Measurements from ENCODE around the gene TMEM131. TPM values are rescaled to one million over a fixed set of nuclear protein-coding genes. Genes with fewer than 3 reads are reported as not detected.

TMEM131 gene
- total RNA-seq, 1 experiment from 2014 or later = 29.2 TPM

DNA sequence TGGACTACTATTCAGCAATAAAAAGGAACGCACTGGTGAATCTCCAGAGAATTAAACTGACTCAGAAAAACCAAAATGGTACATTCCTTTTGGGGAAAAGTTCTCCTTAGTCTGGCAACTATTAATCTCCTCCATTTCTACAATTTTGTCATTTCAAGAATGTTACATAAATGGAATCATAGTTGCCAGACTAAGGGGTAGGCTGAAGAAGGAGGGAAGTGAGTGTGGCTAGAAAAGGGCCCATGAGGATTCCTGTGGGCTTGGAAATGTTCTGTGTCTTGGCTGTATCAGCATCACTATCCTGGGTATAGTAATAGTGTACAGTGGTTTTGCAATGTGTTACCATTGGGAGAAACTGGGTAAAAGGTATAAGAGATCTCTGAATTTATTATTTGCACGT is 209.9 kb downstream of the TMEM131 start:
- H3K4me3 Mint-ChIP-seq (ENCODE audit: low read depth, unreplicated experiment) = no peak overlapping the region
- TF ChIP-seq, protein P1, sequence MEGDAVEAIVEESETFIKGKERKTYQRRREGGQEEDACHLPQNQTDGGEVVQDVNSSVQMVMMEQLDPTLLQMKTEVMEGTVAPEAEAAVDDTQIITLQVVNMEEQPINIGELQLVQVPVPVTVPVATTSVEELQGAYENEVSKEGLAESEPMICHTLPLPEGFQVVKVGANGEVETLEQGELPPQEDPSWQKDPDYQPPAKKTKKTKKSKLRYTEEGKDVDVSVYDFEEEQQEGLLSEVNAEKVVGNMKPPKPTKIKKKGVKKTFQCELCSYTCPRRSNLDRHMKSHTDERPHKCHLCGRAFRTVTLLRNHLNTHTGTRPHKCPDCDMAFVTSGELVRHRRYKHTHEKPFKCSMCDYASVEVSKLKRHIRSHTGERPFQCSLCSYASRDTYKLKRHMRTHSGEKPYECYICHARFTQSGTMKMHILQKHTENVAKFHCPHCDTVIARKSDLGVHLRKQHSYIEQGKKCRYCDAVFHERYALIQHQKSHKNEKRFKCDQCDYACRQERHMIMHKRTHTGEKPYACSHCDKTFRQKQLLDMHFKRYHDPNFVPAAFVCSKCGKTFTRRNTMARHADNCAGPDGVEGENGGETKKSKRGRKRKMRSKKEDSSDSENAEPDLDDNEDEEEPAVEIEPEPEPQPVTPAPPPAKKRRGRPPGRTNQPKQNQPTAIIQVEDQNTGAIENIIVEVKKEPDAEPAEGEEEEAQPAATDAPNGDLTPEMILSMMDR (IDR thresholded peaks at IDR 0.05; ENCODE audit: unreplicated experiment) = no peak
- H3K27ac Mint-ChIP-seq (ENCODE audit: unreplicated experiment) = no peak overlapping the region
- intact Hi-C loops (cut with micrococcal nuclease; ENCODE audit: unreplicated experiment) = no loop called here
- DNase-seq = no peak
- no peaks in the 10 kb centered on the region for H3K9me3 Mint-ChIP-seq (ENCODE audit: low read depth, unreplicated experiment)
- H3K27me3 Mint-ChIP-seq (ENCODE audit: unreplicated experiment) = no peaks in the 10 kb centered on the region
- H3K4me1 Mint-ChIP-seq (ENCODE audit: low read depth, unreplicated experiment) = no peaks in the 10 kb centered on the region
- no peaks in the 10 kb centered on the region for H3K36me3 Mint-ChIP-seq (ENCODE audit: insufficient read depth, unreplicated experiment)
- BruUV-seq (replicated peaks) = no TSS peak
- CTCF ChIA-PET = no interaction called here

DNA sequence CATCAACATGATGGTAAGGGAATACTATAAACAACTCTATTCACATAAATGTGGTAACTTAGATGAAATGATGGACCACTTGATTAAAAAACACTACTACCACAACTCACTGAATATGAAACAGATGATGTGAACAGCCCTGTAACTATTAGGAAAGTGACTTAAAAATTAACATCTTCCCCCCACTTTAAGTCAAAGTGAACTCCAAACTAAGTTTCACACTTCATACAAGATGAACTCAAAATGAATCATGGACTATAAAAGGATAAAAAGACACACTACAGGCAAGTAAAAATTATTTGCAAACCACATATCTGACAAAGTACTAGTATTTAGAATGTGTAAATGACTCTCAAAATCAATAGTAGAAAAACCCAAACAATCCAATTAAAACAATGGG is 210.8 kb downstream of the TMEM131 start:
- H3K9me3 Mint-ChIP-seq (ENCODE audit: low read depth, unreplicated experiment) = no peaks in the 10 kb centered on the region
- H3K4me1 Mint-ChIP-seq (ENCODE audit: low read depth, unreplicated experiment) = no peaks in the 10 kb centered on the region
- H3K27me3 Mint-ChIP-seq (ENCODE audit: unreplicated experiment) = no peaks in the 10 kb centered on the region
- TF ChIP-seq, protein P1 (IDR thresholded peaks at IDR 0.05; ENCODE audit: unreplicated experiment) = no peak
- no peak overlapping the region for H3K4me3 Mint-ChIP-seq (ENCODE audit: low read depth, unreplicated experiment)
- no TSS peak for BruUV-seq (replicated peaks)
- CTCF ChIA-PET = no interaction called here
- H3K36me3 Mint-ChIP-seq (ENCODE audit: insufficient read depth, unreplicated experiment) = no peaks in the 10 kb centered on the region
- intact Hi-C loops (cut with micrococcal nuclease; ENCODE audit: unreplicated experiment) = no loop called here
- DNase-seq = no peak
- no peak overlapping the region for H3K27ac Mint-ChIP-seq (ENCODE audit: unreplicated experiment)

DNA sequence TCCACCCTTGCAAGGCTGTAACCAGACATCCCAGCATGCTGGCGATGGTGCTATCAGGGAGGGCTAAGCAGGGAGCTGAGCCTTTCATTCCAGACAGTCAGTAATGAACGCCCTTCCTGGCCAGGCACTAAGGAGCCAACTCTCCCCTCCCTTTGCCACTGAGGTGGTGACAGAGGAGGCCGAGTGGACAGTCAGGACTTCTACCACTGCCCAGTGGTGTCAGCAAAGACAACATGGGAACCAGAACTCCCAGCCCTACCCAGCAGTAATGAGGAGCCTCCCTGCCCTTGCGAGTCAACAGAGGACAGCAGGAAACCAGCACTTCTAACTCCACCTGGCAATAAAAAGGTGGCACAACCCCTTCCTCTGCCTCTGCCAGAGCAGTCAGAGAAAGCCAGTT is 213.8 kb downstream of the TMEM131 start:
- TF ChIP-seq, protein P1 (IDR thresholded peaks at IDR 0.05; ENCODE audit: unreplicated experiment) = no peak
- DNase-seq = no peak
- H3K27ac Mint-ChIP-seq (ENCODE audit: unreplicated experiment) = no peak overlapping the region
- no peak overlapping the region for H3K4me3 Mint-ChIP-seq (ENCODE audit: low read depth, unreplicated experiment)
- H3K4me1 Mint-ChIP-seq (ENCODE audit: low read depth, unreplicated experiment) = no peaks in the 10 kb centered on the region
- no TSS peak for BruUV-seq (replicated peaks)
- H3K36me3 Mint-ChIP-seq (ENCODE audit: insufficient read depth, unreplicated experiment) = peaks cover 5% of the 10 kb centered on the region
- no peaks in the 10 kb centered on the region for H3K27me3 Mint-ChIP-seq (ENCODE audit: unreplicated experiment)
- intact Hi-C loops (cut with micrococcal nuclease; ENCODE audit: unreplicated experiment) = no loop called here
- CTCF ChIA-PET = interaction anchor here (0.7 kb wide), 1 partner anchor 734 kb away, joined by 5 read pairs; no protein-coding TSS in a partner anchor
- no peaks in the 10 kb centered on the region for H3K9me3 Mint-ChIP-seq (ENCODE audit: low read depth, unreplicated experiment)

DNA sequence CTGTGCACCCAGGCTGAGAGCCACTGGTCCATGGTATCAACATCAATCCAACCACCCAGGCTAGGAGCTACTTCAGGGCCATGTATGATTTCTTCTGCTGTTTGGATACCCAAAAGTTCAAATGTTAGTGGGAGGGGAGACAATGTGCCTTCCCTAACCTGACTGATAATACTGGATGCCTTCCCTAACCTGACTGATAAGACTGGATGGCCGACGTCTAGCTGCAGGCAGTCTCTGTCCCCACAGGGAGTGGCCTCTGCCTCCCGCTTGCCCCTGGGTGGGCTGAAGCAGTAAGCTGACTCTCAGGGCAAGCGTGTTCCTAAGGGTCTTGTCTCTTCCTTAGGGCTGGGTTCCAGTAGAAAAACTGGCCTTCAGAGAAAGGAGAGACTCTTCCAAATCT is 216.6 kb downstream of the TMEM131 start:
- BruUV-seq (replicated peaks) = no TSS peak
- no peak overlapping the region for H3K27ac Mint-ChIP-seq (ENCODE audit: unreplicated experiment)
- no peaks in the 10 kb centered on the region for H3K4me1 Mint-ChIP-seq (ENCODE audit: low read depth, unreplicated experiment)
- no peaks in the 10 kb centered on the region for H3K9me3 Mint-ChIP-seq (ENCODE audit: low read depth, unreplicated experiment)
- TF ChIP-seq, protein P1 (IDR thresholded peaks at IDR 0.05; ENCODE audit: unreplicated experiment) = no peak
- no peak for DNase-seq
- H3K4me3 Mint-ChIP-seq (ENCODE audit: low read depth, unreplicated experiment) = no peak overlapping the region
- intact Hi-C loops (cut with micrococcal nuclease; ENCODE audit: unreplicated experiment) = no loop called here
- no peaks in the 10 kb centered on the region for H3K27me3 Mint-ChIP-seq (ENCODE audit: unreplicated experiment)
- H3K36me3 Mint-ChIP-seq (ENCODE audit: insufficient read depth, unreplicated experiment) = peaks cover 5% of the 10 kb centered on the region
- CTCF ChIA-PET = no interaction called here
